Spleen (tissue), 11 donors: ENCODE data around the gene IL1RAPL1. TPM values are rescaled to one million over a fixed set of nuclear protein-coding genes. Genes with fewer than 3 reads are reported as not detected.

ENCODE experiments used
- DNase-seq: peaks from one replicate; pipeline ENCODE4 v3.0.0-alpha.2; 2020
- H3K27ac ChIP-seq, 8 donors: fragments of 200-600 bp; sonication (generic) in 7 of 8; 1 replicate in 4 of 8; 2 replicates in 4 of 8; pipeline versions ENCODE4 v1.5.0 to v1.8.0; 2016 to 2021; ENCODE audit warnings: inconsistent platforms in 4 of 8, mild to moderate bottlenecking in 4 of 8, moderate library complexity in 1 of 8
- H3K27me3 ChIP-seq, 7 donors: fragments of 200-600 bp; sonication (generic) in 6 of 7; replicated peaks in 1 of 7; 1 replicate in 4 of 7; 2 replicates in 3 of 7; pipeline versions ENCODE4 v1.5.0 to v1.8.0; 2016 to 2021; ENCODE audit warnings: inconsistent platforms in 3 of 7, mild to moderate bottlenecking in 1 of 7
- H3K36me3 ChIP-seq, 6 donors: fragments of 200-600 bp; sonication (generic) in 5 of 6; 1 replicate in 4 of 6; 2 replicates in 2 of 6; pipeline versions ENCODE4 v1.5.0 to v1.8.0; 2016 to 2021; ENCODE audit warnings: inconsistent platforms in 2 of 6
- H3K4me1 ChIP-seq, 6 donors: fragments of 200-600 bp; sonication (generic) in 5 of 6; 1 replicate in 3 of 6; 2 replicates in 3 of 6; pipeline versions ENCODE4 v1.5.0 to v1.8.0; 2016 to 2021; ENCODE audit warnings: inconsistent platforms in 3 of 6
- H3K4me3 ChIP-seq, 8 donors: fragments of 200-600 bp; sonication (generic) in 7 of 8; 1 replicate in 4 of 8; 2 replicates in 4 of 8; pipeline versions ENCODE4 v1.5.0 to v1.8.0; 2016 to 2021; ENCODE audit warnings: inconsistent platforms in 4 of 8, mild to moderate bottlenecking in 4 of 8, moderate library complexity in 2 of 8
- H3K9me3 ChIP-seq, 8 donors: fragments of 200-600 bp; sonication (generic) in 7 of 8; 1 replicate in 4 of 8; 2 replicates in 4 of 8; pipeline versions ENCODE4 v1.5.0 to v1.8.0; 2016 to 2021; ENCODE audit warnings: inconsistent platforms in 4 of 8
- POLR2A ChIP-seq, 3 donors: fragments of 450-650 bp; IDR thresholded peaks; one replicate each; pipeline ENCODE4 v1.5.1; 2017; ENCODE audit warnings: antibody characterized with exemption in 3 of 3, mild to moderate bottlenecking in 1 of 3
- POLR2AphosphoS5 ChIP-seq, 3 donors: sonication (generic); formaldehyde crosslinking; IDR thresholded peaks; one replicate each; pipeline ENCODE4 v1.5.1; 2017; ENCODE audit warnings: antibody characterized with exemption in 3 of 3
- WGBS, 5 donors: extraction: QIAGEN DNeasy Blood & Tissue Kit in 3 of 5; methylation state at CpG; one replicate each; pipeline versions ENCODE4 v1.1.5 to v1.1.7; 2013 to 2018; 5-methylcytosine and 5-hydroxymethylcytosine counted together
- intact Hi-C: fragments of 100-400 bp; cut with DNase I; formaldehyde crosslinking; loops from one replicate; pipeline ENCODE4 v1.15.0; 2023; ENCODE audit warnings: low total_unique reads
- polyA plus RNA-seq, 3 donors: library from polyadenylated mRNA; stranded (reverse); fragments of 200-250 nt; gene quantifications; one replicate each; pipeline ENCODE4 v1.2.1, GENCODE V29; 2013
- total RNA-seq, 7 donors: library from RNA; depleted of rRNA in 3 of 7; stranded (reverse); fragments of >200 nt in 3 of 7; fragmentation: NEBNext Ultra II Directional in 4 of 7; extraction: Animal tissue kit (Norgen Biotek cat#: 25700) in 4 of 7; gene quantifications; one replicate each; pipeline versions ENCODE4 v1.1.0 to v1.2.1, GENCODE V29; 2016 to 2021
- TF ChIP-seq, protein P1 (sequence below), 11 experiments: fragments of 200-600 bp in 7 of 11; fragments of 450-650 bp in 4 of 11; sonication (generic) in 4 of 11; IDR thresholded peaks in 8 of 11; conservative IDR thresholded peaks in 3 of 11; 1 replicate in 7 of 11; 2 replicates in 4 of 11; pipeline versions ENCODE4 v1.4.0 to v1.8.0; 2016 to 2021; ENCODE audit warnings: antibody characterized with exemption in 11 of 11, inconsistent platforms in 4 of 11, mild to moderate bottlenecking in 1 of 11
- donor health status: healthy with polysubstance abuse.
- donor health status: DM: no; HTN: no; CAD: no; lungs with moderate emphysema.
- donor health status: DM: no; HTN: no; CAD: no.
- donor health status: Bipolar disorder and iron deficiency.
- donor health status: healthy.
- donor health status: DM: no; HTN: no; CAD: no.
- donor health status: DM: yes; HTN: yes; CAD: no.

The IL1RAPL1 gene
- total and polyA plus RNA-seq, 10 donors: 0.03 to 0.19 TPM; not detected in 8

DNA sequence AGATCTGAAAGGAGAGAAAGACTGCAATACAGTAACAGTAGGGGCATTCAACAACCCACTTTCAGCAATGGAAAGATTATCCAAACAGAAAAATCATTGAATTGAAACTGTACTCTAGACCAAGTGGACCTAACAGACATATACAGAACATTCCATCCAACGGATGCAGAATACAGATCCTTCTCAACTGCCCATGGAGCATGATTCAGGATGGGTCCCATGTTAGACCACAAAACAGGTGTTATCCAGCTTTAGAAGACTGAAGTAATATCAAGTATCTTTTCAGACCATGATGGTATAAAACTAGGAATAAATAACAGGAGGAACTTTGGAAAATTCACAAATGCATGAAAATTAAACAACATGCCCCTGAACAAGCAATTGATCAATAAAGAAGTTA, 1060.9 kb downstream of the IL1RAPL1 start:
- Histone ChIP-seq H3K27ac (no peak overlapping the region), H3K27me3 (no peaks in the 10 kb centered on the region), H3K36me3 (no peaks in the 10 kb centered on the region), H3K9me3 (peaks cover 0 to 17% (median 0%) of the 10 kb centered on the region in 8 donors), H3K4me3 (no peak overlapping the region), H3K4me1 (no peaks in the 10 kb centered on the region)
- DNase-seq: no peak
- 59 to 100% (median 95%) methylated on average over 1 of the region's 1 CpG for WGBS, 5 donors
- TF ChIP-seq, protein P1, sequence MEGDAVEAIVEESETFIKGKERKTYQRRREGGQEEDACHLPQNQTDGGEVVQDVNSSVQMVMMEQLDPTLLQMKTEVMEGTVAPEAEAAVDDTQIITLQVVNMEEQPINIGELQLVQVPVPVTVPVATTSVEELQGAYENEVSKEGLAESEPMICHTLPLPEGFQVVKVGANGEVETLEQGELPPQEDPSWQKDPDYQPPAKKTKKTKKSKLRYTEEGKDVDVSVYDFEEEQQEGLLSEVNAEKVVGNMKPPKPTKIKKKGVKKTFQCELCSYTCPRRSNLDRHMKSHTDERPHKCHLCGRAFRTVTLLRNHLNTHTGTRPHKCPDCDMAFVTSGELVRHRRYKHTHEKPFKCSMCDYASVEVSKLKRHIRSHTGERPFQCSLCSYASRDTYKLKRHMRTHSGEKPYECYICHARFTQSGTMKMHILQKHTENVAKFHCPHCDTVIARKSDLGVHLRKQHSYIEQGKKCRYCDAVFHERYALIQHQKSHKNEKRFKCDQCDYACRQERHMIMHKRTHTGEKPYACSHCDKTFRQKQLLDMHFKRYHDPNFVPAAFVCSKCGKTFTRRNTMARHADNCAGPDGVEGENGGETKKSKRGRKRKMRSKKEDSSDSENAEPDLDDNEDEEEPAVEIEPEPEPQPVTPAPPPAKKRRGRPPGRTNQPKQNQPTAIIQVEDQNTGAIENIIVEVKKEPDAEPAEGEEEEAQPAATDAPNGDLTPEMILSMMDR (IDR thresholded peaks at IDR 0.05 in 8 of 11, conservative IDR thresholded peaks at IDR 0.05 in 3 of 11): no peak
- TF ChIP-seq POLR2AphosphoS5 (IDR thresholded peaks at IDR 0.05) (no peak), POLR2A (IDR thresholded peaks at IDR 0.05) (no peak)
- intact Hi-C loops: no loop called here

DNA sequence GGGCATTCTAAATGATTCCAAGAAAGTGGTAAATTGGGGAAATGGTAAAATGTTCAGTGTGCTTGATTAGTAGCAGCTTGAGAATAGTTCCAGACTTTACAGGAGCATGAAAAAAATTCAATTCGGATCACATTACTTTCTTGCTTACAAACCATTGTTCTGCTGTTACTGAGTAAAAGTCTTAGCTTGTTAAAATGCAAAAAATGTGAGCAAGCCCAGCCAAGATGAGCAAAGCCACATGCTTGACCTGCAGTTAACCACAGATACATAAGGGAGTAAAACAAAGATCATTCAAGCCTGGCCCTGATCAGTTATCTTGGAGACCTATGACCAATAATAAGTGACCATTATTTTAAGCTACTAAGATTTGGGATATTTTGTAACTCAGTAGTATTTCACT, 1065.2 kb downstream of the IL1RAPL1 start:
- intact Hi-C loops: no loop called here
- 38 to 71% (median 50%) methylated on average over 1 of the region's 1 CpG for WGBS, 5 donors
- H3K4me3 ChIP-seq: no peak overlapping the region
- DNase-seq: no peak
- no peaks in the 10 kb centered on the region for H3K27me3 ChIP-seq
- H3K4me1 ChIP-seq: no peaks in the 10 kb centered on the region
- TF ChIP-seq POLR2AphosphoS5 (IDR thresholded peaks at IDR 0.05) (no peak), POLR2A (IDR thresholded peaks at IDR 0.05) (no peak)
- TF ChIP-seq, protein P1 (IDR thresholded peaks at IDR 0.05 in 8 of 11, conservative IDR thresholded peaks at IDR 0.05 in 3 of 11): no peak
- no peaks in the 10 kb centered on the region for H3K36me3 ChIP-seq
- no peak overlapping the region for H3K27ac ChIP-seq
- no peaks in the 10 kb centered on the region for H3K9me3 ChIP-seq

DNA sequence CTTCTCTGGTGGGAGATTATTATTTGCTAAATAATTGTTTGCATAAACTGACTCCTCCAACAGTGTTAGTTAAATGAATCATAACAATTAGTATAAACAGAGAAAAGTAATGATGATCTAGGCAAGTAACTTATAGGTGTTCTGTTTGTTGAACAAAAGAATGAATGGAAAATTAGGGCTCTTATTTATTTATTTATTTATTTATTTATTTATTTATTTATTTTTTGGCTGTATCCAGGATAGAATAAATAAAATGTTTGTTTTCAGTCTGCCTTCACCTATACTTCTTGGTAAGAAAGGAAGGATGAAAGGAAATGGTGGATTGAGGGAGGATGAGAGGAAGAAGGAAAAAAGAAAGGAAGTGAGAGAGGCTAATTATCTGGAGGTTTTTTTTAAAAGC, 1066.5 kb downstream of the IL1RAPL1 start:
- no peaks in the 10 kb centered on the region for H3K27me3 ChIP-seq

DNA sequence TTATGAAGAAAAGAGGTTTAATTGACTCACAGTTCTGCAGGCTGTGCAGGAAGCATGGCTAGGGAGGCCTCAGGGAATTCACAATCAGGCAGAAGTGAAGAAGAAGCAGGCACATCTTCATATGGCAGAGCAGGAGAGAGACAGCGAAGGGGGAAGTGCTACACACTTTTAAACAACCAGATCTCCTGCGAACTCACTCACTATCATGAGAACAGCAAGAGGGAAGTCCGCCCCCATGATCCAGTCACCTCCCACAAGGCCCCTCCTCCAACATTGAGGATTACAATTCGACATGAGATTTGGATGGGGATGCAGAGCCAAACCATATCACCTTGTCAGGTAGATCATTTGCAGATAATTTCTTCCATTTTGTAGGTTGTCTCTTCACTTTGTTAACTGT, 1072.7 kb downstream of the IL1RAPL1 start:
- no peaks in the 10 kb centered on the region for H3K9me3 ChIP-seq
- no peak for DNase-seq
- TF ChIP-seq, protein P1 (IDR thresholded peaks at IDR 0.05 in 8 of 11, conservative IDR thresholded peaks at IDR 0.05 in 3 of 11): no peak
- TF ChIP-seq POLR2AphosphoS5 (IDR thresholded peaks at IDR 0.05) (no peak), POLR2A (IDR thresholded peaks at IDR 0.05) (no peak)
- intact Hi-C loops: no loop called here
- H3K4me1 ChIP-seq: no peaks in the 10 kb centered on the region
- 63 to 79% (median 77%) methylated on average over 4 of the region's 4 CpGs for WGBS, 5 donors
- H3K36me3 ChIP-seq: no peaks in the 10 kb centered on the region
- no peak overlapping the region for H3K27ac ChIP-seq
- no peaks in the 10 kb centered on the region for H3K27me3 ChIP-seq
- no peak overlapping the region for H3K4me3 ChIP-seq

More for the DNA sequence above, 1066.5 kb downstream of the IL1RAPL1 start:
- no peak overlapping the region for H3K4me3 ChIP-seq
- TF ChIP-seq, protein P1 (IDR thresholded peaks at IDR 0.05 in 8 of 11, conservative IDR thresholded peaks at IDR 0.05 in 3 of 11): no peak
- TF ChIP-seq POLR2AphosphoS5 (IDR thresholded peaks at IDR 0.05) (no peak), POLR2A (IDR thresholded peaks at IDR 0.05) (no peak)
- no peak overlapping the region for H3K27ac ChIP-seq
- H3K4me1 ChIP-seq: no peaks in the 10 kb centered on the region
- DNase-seq: no peak
- H3K36me3 ChIP-seq: no peaks in the 10 kb centered on the region
- intact Hi-C loops: no loop called here
- no peaks in the 10 kb centered on the region for H3K9me3 ChIP-seq
